HG02981 (cell line): ENCODE measurements around the gene FNIP2.
A peak's percentile ranks its signal among the peaks of the same experiment; 100 is the strongest.
"Not testable (repeated sequence)": the region's sequence is repeated elsewhere in the genome, so short reads cannot be mapped to it uniquely, and the experiment has no call there.

Experiments used
- ATAC-seq: cut with Tn5 transposase; IDR thresholded peaks from one replicate; pipeline ENCODE4 v1.9.1; 2021; ENCODE audit warnings: mild to moderate bottlenecking, moderate library complexity; ENCODE audit not compliant: unreplicated experiment

Gene FNIP2

DNA sequence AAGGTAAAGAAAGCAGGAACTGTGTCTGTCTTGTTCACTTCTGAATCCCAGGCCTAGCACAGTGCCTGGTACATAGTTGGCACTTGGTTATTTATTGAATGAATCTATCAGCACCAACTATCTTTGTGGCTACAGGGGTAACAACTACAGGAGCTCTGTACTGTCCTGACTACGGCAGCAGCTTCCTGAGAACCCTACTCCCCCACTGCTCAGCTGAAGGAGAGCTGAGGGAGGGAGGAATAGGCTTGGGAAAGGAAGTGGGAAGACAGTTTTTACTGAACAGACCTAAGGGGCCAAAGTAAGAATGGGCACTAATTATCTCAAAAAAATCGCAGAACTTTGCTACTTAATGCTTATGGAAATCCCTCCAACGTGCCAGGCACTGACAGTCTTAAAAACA, 178.0 kb downstream of the FNIP2 start:
- ATAC-seq = no peak

GRCh38 chr4:158948071-158948470, 179.2 kb downstream of the FNIP2 start:
- ATAC-seq = no peak

GRCh38 chr4:158949099-158949498, 180.3 kb downstream of the FNIP2 start:
- peak; percentile 82 for ATAC-seq

- not testable (repeated sequence) for ATAC-seq
Observed at GRCh38 chr4:158952221-158952774, 183.5 kb downstream of the FNIP2 start.

DNA sequence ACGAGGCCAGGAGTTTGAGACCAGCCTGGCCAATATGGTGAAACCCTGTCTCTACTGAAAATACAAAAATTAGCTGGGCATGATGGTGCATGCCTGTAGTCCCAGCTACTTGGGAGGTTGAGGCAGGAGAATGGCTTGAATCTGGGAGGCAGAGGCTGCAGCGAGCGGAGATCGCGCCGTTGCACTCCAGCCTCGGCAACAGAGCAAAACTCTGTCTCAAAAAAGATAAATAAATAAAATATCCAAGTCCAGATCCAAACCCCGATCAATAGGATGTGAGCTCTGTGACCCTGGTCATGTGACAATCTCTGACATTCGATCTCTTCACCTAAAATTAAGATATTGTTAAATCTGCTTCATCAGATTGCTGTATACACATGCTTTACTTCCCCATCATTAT, 187.5 kb downstream of the FNIP2 start:
- not testable (repeated sequence) for ATAC-seq

GRCh38 chr4:158956918-158957317, 188.1 kb downstream of the FNIP2 start:
- not testable (repeated sequence) for ATAC-seq
